Natural killer cell (primary cell): ENCODE results near the gene GNRHR. TPM values are rescaled to one million over a fixed set of nuclear protein-coding genes. Genes with fewer than 3 reads are reported as not detected.
"Not testable (repeated sequence)": the region's sequence is repeated elsewhere in the genome, so short reads cannot be mapped to it uniquely, and the experiment has no call there.

ENCODE experiments used
- ATAC-seq, 3 donors: fragments of 150-1000 bp in 2 of 3; fragments of 200-7000 bp in 1 of 3; cut with Tn5 transposase; 1 replicate in 1 of 3; 2 replicates in 2 of 3; pipeline ENCODE4 v1.10.0; 2021; ENCODE audit warnings: mild to moderate bottlenecking in 2 of 3, moderate library complexity in 2 of 3
- DNase-seq, 2 donors: peaks; one replicate each; pipeline versions ENCODE4 v3.0.0 to v3.0.0-alpha.2; 2013 to 2021; ENCODE audit warnings: mixed read lengths in 1 of 2
- H3K27ac ChIP-seq: one replicate; pipeline ENCODE4 v1.5.1; 2013; ENCODE audit warnings: mild to moderate bottlenecking, low read length
- H3K27me3 ChIP-seq: one replicate; pipeline ENCODE4 v1.6.1; 2013; ENCODE audit warnings: low read length; ENCODE audit not compliant: control insufficient read depth, insufficient read depth
- H3K36me3 ChIP-seq: one replicate; pipeline ENCODE4 v1.6.1; 2013; ENCODE audit warnings: low read length; ENCODE audit not compliant: control insufficient read depth, insufficient read depth
- H3K4me1 ChIP-seq: one replicate; pipeline ENCODE4 v1.6.1; 2013; ENCODE audit warnings: low read length; ENCODE audit not compliant: control insufficient read depth, insufficient read depth
- H3K4me3 ChIP-seq: one replicate; pipeline ENCODE4 v1.5.1; 2013; ENCODE audit warnings: low read length
- H3K9me3 ChIP-seq: one replicate; pipeline ENCODE4 v1.6.1; 2013; ENCODE audit warnings: low read length; ENCODE audit not compliant: control insufficient read depth, insufficient read depth
- H3K27ac Mint-ChIP-seq, 2 donors: one replicate each; pipeline ENCODE4 v1.8.0; 2022; ENCODE audit warnings: mild to moderate bottlenecking in 2 of 2, mixed read lengths in 2 of 2, moderate library complexity in 1 of 2
- H3K27me3 Mint-ChIP-seq, 2 donors: one replicate each; pipeline ENCODE4 v1.8.0; 2022; ENCODE audit warnings: low read depth in 2 of 2, mixed read lengths in 2 of 2
- H3K36me3 Mint-ChIP-seq: one replicate; pipeline ENCODE4 v1.8.0; 2022; ENCODE audit warnings: mixed read lengths
- H3K4me1 Mint-ChIP-seq, 2 donors: one replicate each; pipeline ENCODE4 v1.8.0; 2022; ENCODE audit warnings: mixed read lengths in 2 of 2
- H3K4me3 Mint-ChIP-seq: one replicate; pipeline ENCODE4 v1.8.0; 2022; ENCODE audit warnings: mild to moderate bottlenecking, moderate library complexity, mixed read lengths
- H3K9me3 Mint-ChIP-seq, 2 donors: one replicate each; pipeline ENCODE4 v1.8.0; 2022; ENCODE audit warnings: mixed read lengths in 2 of 2
- CTCF ChIP-seq: fragments of 200-600 bp; IDR thresholded peaks from one replicate; pipeline ENCODE4 v1.8.0; 2022; ENCODE audit warnings: antibody characterized with exemption
- WGBS: methylation state at CpG from one replicate; pipeline ENCODE4 v1.1.7; 2013; ENCODE audit warnings: missing lambda C conversion rate; ENCODE audit not compliant: insufficient coverage; 5-methylcytosine and 5-hydroxymethylcytosine counted together
- intact Hi-C: fragments of 100-400 bp; cut with micrococcal nuclease; formaldehyde crosslinking; loops from one replicate; pipeline ENCODE4 v1.14.2; 2022
- total RNA-seq, 4 donors: library from RNA; stranded (reverse); fragments of 120-200 nt in 1 of 4; gene quantifications; one replicate each; pipeline versions ENCODE4 v1.2.3 to v1.2.4, GENCODE V29; 2013 to 2022

Gene GNRHR
- total RNA-seq, 3 donors from 2014 or later (not counting 1 experiment from before 2014, with no cell fraction given), result not detected

GRCh38 chr4:67765928-67766327, 11.7 kb upstream of the GNRHR start:
- TF ChIP-seq CTCF, result no peak

GRCh38 chr4:67765401-67765800, 11.2 kb upstream of the GNRHR start:
- Histone ChIP-seq H3K9me3 (no peaks in the 10 kb centered on the region), H3K27ac (no peak overlapping the region), H3K27me3 (no peaks in the 10 kb centered on the region), H3K4me3 (no peak overlapping the region), H3K36me3 (no peaks in the 10 kb centered on the region), H3K4me1 (no peaks in the 10 kb centered on the region)
- Mint-ChIP-seq H3K4me3 (no peak overlapping the region), H3K9me3 (no peaks in the 10 kb centered on the region), H3K36me3 (no peaks in the 10 kb centered on the region), H3K27me3 (no peaks in the 10 kb centered on the region), H3K27ac (no peak overlapping the region), H3K4me1 (peaks cover 5% of the 10 kb centered on the region in 2 donors)
- no peak for DNase-seq
- ATAC-seq, result no peak
- intact Hi-C loops, result no loop called here
- WGBS, result 96% methylated on average over 2 of the region's 2 CpGs
- no peak for TF ChIP-seq CTCF

More at GRCh38 chr4:67765928-67766327, 11.7 kb upstream of the GNRHR start:
- intact Hi-C loops, result no loop called here
- DNase-seq (no peak), ATAC-seq (no peak)
- Histone ChIP-seq H3K27me3 (no peaks in the 10 kb centered on the region), H3K36me3 (no peaks in the 10 kb centered on the region), H3K4me3 (no peak overlapping the region), H3K4me1 (no peaks in the 10 kb centered on the region), H3K27ac (no peak overlapping the region), H3K9me3 (no peaks in the 10 kb centered on the region)
- H3K36me3 Mint-ChIP-seq, result no peaks in the 10 kb centered on the region
- H3K4me3 Mint-ChIP-seq, result no peak overlapping the region
- no CpG with 5 or more reads among the region's 1 CpG for WGBS
- peaks cover 5% of the 10 kb centered on the region in 2 donors for H3K4me1 Mint-ChIP-seq
- no peak overlapping the region for H3K27ac Mint-ChIP-seq
- no peaks in the 10 kb centered on the region for H3K9me3 Mint-ChIP-seq
- H3K27me3 Mint-ChIP-seq, result no peaks in the 10 kb centered on the region

GRCh38 chr4:67764183-67764582, 10.0 kb upstream of the GNRHR start:
- Histone ChIP-seq H3K36me3 (no peaks in the 10 kb centered on the region), H3K27ac (no peak overlapping the region), H3K9me3 (no peaks in the 10 kb centered on the region), H3K4me1 (no peaks in the 10 kb centered on the region), H3K27me3 (no peaks in the 10 kb centered on the region), H3K4me3 (no peak overlapping the region)
- Mint-ChIP-seq H3K36me3 (no peaks in the 10 kb centered on the region), H3K27me3 (no peaks in the 10 kb centered on the region), H3K4me1 (peaks cover 5% of the 10 kb centered on the region in 2 donors), H3K9me3 (no peaks in the 10 kb centered on the region), H3K27ac (no peak overlapping the region), H3K4me3 (no peak overlapping the region)
- intact Hi-C loops, result no loop called here
- no peak for TF ChIP-seq CTCF
- no peak for ATAC-seq
- no peak for DNase-seq

GRCh38 chr4:67762086-67762485, 7.9 kb upstream of the GNRHR start:
- DNase-seq, result no peak
- peaks cover 5% of the 10 kb centered on the region in 2 donors for H3K4me1 Mint-ChIP-seq
- Histone ChIP-seq H3K4me3 (no peak overlapping the region), H3K27ac (no peak overlapping the region), H3K27me3 (no peaks in the 10 kb centered on the region), H3K36me3 (no peaks in the 10 kb centered on the region), H3K4me1 (no peaks in the 10 kb centered on the region), H3K9me3 (no peaks in the 10 kb centered on the region)
- H3K27me3 Mint-ChIP-seq, result no peaks in the 10 kb centered on the region
- no peak for TF ChIP-seq CTCF
- peak; percentile 38 to 77 (median 48) for ATAC-seq
- 21% methylated on average over 3 of the region's 3 CpGs for WGBS
- no peak overlapping the region for H3K4me3 Mint-ChIP-seq
- intact Hi-C loops, result no loop called here
- no peaks in the 10 kb centered on the region for H3K9me3 Mint-ChIP-seq
- H3K27ac Mint-ChIP-seq, result no peak overlapping the region
- no peaks in the 10 kb centered on the region for H3K36me3 Mint-ChIP-seq

GRCh38 chr4:67756991-67757390, 2.8 kb upstream of the GNRHR start:
- H3K36me3 ChIP-seq, H3K27me3 ChIP-seq, DNase-seq, H3K36me3 Mint-ChIP-seq, H3K4me1 Mint-ChIP-seq, H3K27me3 Mint-ChIP-seq, H3K4me1 ChIP-seq, H3K27ac ChIP-seq, H3K9me3 Mint-ChIP-seq, H3K4me3 ChIP-seq, ATAC-seq, H3K27ac Mint-ChIP-seq, intact Hi-C loops, H3K9me3 ChIP-seq, H3K4me3 Mint-ChIP-seq: not testable (repeated sequence)
- whole genome bisulfite sequencing, result 78% methylated on average over 6 of the region's 6 CpGs
